22Rv1 (cell line): Measurements from ENCODE around the gene EIPR1.

Experiments
- CTCF ChIP-seq: fragments of 450-650 bp; IDR thresholded peaks from 2 replicates; pipeline ENCODE4 v1.5.1; 2017; ENCODE audit warnings: mild to moderate bottlenecking
- ZFX ChIP-seq: fragments of 450-650 bp; IDR thresholded peaks from 2 replicates; pipeline ENCODE4 v1.6.1; 2017; ENCODE audit warnings: antibody characterized with exemption, borderline replicate concordance

- TF ChIP-seq CTCF (no peak), ZFX (no peak)
Observed at GRCh38 chr2:3217646-3218045, 160.0 kb downstream of the EIPR1 start.
